Hematopoietic multipotent progenitor cell treated with erythropoietin and hydrocortisone succinate and interleukin-3 and kit ligand, for 15 days (in vitro differentiated cells): ENCODE data around the gene CACNG7.

ENCODE experiments used
- DNase-seq: peaks from one replicate; pipeline ENCODE4 v3.0.0-alpha.2; 2015; ENCODE audit warnings: low spot score

CACNG7 gene

GRCh38 chr19:53983457-53984289, 74.6 kb downstream of the CACNG7 start:
- no peak for DNase-seq

- no peak for DNase-seq
These were observed 76.8 kb downstream of the CACNG7 start for GRCh38 chr19:53985863-53986262.

GRCh38 chr19:53988981-53989380, 79.9 kb downstream of the CACNG7 start:
- DNase-seq, result no peak

- DNase-seq, result no peak
These were observed 80.8 kb downstream of the CACNG7 start for GRCh38 chr19:53989600-53990533.

GRCh38 chr19:53991224-53992113, 82.4 kb downstream of the CACNG7 start, which contains the start of gene CACNG6:
TSS of gene CACNG6 (plus strand) at chr19:53991637. CDS start at chr19:53992878, 1,241 bp downstream.
- DNase-seq, result no peak

- DNase-seq, result no peak
These were observed 83.1 kb downstream of the CACNG7 start for GRCh38 chr19:53992211-53992610.

- no peak for DNase-seq
These were observed 83.7 kb downstream of the CACNG7 start for GRCh38 chr19:53992815-53993214.

GRCh38 chr19:53993448-53993847, 84.4 kb downstream of the CACNG7 start:
- no peak for DNase-seq
